Memory B cell (primary cell): ENCODE measurements around the gene RAP1B.

ENCODE experiments used
- ATAC-seq: fragments of 150-1000 bp; cut with Tn5 transposase; 2 replicates; pipeline ENCODE4 v1.10.0; 2021; ENCODE audit warnings: low read depth, mild to moderate bottlenecking, moderate library complexity
- DNase-seq, 2 donors: peaks; one replicate each; pipeline ENCODE4 v3.0.0; 2022; ENCODE audit warnings: low spot score in 2 of 2
- H3K27ac Mint-ChIP-seq: one replicate; pipeline ENCODE4 v1.8.0; 2022; ENCODE audit warnings: mild to moderate bottlenecking, moderate library complexity, mixed read lengths
- H3K27me3 Mint-ChIP-seq: one replicate; pipeline ENCODE4 v1.8.0; 2022; ENCODE audit warnings: mixed read lengths
- H3K36me3 Mint-ChIP-seq: one replicate; pipeline ENCODE4 v1.8.0; 2022; ENCODE audit warnings: mild to moderate bottlenecking, mixed read lengths
- H3K4me1 Mint-ChIP-seq: one replicate; pipeline ENCODE4 v1.8.0; 2022; ENCODE audit warnings: mixed read lengths
- H3K4me3 Mint-ChIP-seq: one replicate; pipeline ENCODE4 v1.8.0; 2022; ENCODE audit warnings: mild to moderate bottlenecking, moderate library complexity, mixed read lengths
- H3K9me3 Mint-ChIP-seq: one replicate; pipeline ENCODE4 v1.8.0; 2022; ENCODE audit warnings: mixed read lengths

Gene RAP1B

DNA sequence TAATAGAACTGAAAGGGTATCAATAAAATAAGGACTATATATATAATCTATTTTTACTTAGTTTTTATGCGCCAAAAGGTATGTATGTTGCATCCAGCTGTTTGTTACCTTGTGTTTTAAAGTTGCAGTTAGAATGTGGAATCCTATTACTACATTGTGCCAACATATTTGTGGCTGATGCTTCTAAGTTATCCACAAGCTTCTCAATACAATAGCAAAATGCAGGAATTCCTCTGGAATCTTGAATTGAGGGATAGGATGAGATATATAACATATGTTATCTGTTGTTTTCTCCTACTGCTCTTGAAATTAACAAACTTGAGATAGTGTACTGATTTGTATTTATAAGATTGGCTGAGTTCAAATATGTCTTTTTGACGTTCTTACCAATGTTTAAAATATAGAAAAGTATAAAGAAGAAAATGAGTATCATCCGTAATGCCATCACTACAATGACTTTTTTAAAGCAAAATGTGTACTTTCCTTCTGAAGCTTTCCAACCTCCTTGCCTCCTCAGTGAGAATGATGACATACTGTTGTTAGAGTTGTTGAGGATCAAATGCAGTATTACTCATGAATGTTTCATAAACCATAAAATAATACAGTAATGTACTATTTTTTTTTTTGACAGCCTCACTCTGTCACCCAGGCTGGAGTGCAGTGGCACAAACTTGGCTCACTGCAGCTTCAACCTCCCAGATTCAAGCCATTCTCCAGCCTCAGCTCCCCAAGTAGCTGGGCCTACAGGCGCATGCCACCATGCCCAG lies 6.6 kb downstream of the RAP1B start:
- Mint-ChIP-seq H3K9me3 (no peaks in the 10 kb centered on the region), H3K27ac (no peak overlapping the region), H3K36me3 (peaks cover 6% of the 10 kb centered on the region), H3K4me3 (no peak overlapping the region), H3K4me1 (peaks cover 39% of the 10 kb centered on the region), H3K27me3 (no peaks in the 10 kb centered on the region)
- ATAC-seq = no peak
- no peak for DNase-seq

DNA sequence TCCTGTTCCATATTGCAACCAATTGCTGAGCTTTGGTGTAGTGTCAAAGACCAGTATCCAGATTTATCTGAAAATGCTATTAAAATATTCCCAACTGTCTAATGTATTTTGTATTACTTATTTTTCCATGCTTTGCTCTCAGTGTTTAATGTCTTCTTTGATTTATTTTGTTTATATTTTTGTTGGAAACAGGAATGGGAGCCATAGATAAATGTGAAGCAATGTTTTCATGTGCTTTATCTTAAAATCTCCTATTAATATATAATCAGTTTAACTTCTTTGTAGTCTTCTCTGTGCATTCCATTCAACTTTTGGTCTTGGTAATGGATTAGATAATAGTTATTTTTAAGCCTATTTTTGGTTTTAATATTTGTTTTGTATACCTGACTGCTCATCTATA lies 8.8 kb downstream of the RAP1B start:
- no peak for ATAC-seq
- Mint-ChIP-seq H3K9me3 (no peaks in the 10 kb centered on the region), H3K4me3 (no peak overlapping the region), H3K27me3 (no peaks in the 10 kb centered on the region), H3K36me3 (peaks cover 8% of the 10 kb centered on the region), H3K27ac (no peak overlapping the region), H3K4me1 (peaks cover 41% of the 10 kb centered on the region)
- DNase-seq = no peak

DNA sequence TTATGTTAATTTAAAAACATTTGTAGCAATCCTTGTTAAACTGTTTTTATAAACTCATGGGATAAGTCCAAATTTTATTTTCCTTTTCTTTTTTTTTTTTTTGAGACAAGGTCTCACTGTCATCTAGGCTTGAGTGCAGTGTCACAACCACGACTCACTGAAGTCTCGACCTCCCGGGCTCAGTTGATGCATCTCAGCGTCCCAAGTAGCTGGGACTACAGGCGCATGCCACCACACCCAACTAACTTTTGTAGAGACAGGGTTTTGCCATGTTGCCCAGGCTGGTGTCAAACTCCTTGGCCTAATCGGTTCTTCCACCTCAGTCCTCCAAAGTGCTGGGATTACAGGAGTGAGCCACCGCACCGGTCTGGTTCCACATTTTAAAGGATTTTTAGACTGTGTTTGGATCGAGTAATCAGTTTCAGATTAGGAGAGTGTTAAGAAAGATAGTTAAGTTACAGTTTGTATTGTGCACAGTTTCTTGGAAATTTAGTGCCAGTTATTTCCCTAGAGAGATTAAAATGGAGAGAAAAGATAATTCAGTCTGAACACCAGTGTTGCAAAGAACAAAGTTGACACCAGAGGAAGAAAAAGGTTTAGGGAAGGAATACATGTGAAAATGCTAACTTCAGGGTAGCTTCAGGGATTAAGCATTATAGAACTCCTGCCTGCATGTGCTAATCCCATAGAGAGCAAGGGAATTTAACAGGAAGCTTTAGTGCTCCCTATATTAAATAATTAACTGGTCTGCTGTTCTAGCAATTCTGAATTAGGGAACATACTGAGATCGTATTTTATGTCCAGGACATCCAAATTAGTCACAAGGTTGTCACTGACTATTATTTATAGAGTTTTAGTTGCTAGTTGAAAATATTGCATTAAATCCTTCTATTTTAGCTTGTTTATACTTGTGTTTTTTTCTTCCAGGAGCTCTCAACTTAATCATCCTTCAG lies 10.1 kb downstream of the RAP1B start:
- peaks cover 10% of the 10 kb centered on the region for H3K36me3 Mint-ChIP-seq
- no peaks in the 10 kb centered on the region for H3K9me3 Mint-ChIP-seq
- peak overlapping the region; percentile 31 for H3K27ac Mint-ChIP-seq
- H3K27me3 Mint-ChIP-seq = no peaks in the 10 kb centered on the region
- ATAC-seq (no peak), DNase-seq (no peak)
- H3K4me3 Mint-ChIP-seq = peak overlapping the region; percentile 1
- H3K4me1 Mint-ChIP-seq = peaks cover 34% of the 10 kb centered on the region

DNA sequence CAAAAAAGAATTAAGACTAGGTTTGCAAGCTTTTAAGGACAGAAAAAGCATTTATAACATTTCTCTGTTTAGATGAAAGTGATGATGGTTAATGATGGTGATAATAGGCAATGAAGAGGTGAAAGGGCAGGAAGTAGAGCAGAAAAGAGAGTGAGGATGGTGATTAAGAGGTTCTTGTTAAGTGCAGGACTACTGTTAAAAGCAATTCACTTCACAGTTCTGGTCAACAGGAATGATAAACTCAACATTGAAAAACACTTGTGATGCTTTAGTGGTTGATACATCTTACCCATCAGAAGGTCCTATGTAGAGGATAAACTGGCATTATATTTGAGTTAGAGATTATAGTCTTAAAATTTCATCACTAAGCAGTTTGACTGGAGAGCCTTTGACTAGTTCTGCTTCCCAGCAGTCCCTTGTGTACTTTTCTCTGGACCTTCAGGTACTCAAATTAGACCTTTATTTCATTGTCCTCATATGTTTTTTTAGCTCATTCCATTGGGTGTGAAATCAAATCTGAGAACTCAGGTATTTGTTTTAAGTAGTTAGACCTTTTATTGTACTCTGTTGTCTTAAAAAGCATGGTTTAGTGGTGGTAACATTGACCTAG lies 10.9 kb downstream of the RAP1B start:
- H3K9me3 Mint-ChIP-seq = no peaks in the 10 kb centered on the region
- DNase-seq (no peak), ATAC-seq (no peak)
- H3K36me3 Mint-ChIP-seq = peaks cover 12% of the 10 kb centered on the region
- peak overlapping the region; percentile 31 for H3K27ac Mint-ChIP-seq
- H3K27me3 Mint-ChIP-seq = no peaks in the 10 kb centered on the region
- peaks cover 34% of the 10 kb centered on the region for H3K4me1 Mint-ChIP-seq
- no peak overlapping the region for H3K4me3 Mint-ChIP-seq

DNA sequence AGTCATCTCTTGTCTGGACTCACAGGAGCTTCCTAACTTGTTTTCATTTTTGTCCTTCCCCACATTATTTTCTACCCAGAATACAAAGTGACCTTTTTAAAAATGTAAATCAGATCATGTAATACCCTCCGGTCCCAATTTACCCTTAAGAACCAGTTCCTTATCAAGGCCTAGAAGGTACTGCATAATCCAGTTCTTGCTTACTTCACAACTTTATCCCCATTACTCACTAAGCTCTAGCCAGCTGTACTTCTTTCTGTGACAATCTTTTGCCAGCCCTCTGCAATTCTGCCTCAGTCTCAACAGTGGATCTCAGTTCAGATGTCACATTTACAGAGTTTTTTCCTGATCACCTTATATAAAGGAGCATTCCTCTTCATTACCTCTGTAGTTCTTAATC lies 11.6 kb downstream of the RAP1B start:
- peaks cover 17% of the 10 kb centered on the region for H3K36me3 Mint-ChIP-seq
- H3K27ac Mint-ChIP-seq = peak overlapping the region; percentile 31
- H3K4me1 Mint-ChIP-seq = peaks cover 37% of the 10 kb centered on the region
- no peaks in the 10 kb centered on the region for H3K27me3 Mint-ChIP-seq
- ATAC-seq (no peak), DNase-seq (no peak)
- H3K4me3 Mint-ChIP-seq = no peak overlapping the region
- H3K9me3 Mint-ChIP-seq = no peaks in the 10 kb centered on the region

DNA sequence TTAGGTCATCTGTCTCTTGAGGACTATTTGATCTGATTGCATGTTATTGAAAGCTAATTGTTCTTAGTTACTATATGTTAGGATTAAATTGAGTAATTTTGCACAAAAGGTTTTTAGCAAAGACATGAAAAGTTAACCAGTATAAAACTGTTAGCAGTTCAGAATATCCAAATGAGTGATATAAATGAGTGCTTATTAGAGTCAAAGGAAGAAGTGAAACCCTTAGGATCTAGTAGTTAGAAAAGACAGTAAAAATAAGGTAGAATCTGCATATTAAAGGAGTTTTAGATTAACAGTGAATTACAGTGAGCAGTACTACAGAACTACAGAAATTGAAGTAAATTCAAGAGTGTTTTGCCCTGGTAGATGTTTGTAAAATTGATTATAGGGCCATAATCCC lies 12.4 kb downstream of the RAP1B start:
- Mint-ChIP-seq H3K27ac (peak overlapping the region; percentile 31), H3K36me3 (peaks cover 19% of the 10 kb centered on the region), H3K27me3 (no peaks in the 10 kb centered on the region), H3K4me3 (peak overlapping the region; percentile 25), H3K4me1 (peaks cover 37% of the 10 kb centered on the region), H3K9me3 (no peaks in the 10 kb centered on the region)
- ATAC-seq (peak; percentile 46), DNase-seq (no peak)

DNA sequence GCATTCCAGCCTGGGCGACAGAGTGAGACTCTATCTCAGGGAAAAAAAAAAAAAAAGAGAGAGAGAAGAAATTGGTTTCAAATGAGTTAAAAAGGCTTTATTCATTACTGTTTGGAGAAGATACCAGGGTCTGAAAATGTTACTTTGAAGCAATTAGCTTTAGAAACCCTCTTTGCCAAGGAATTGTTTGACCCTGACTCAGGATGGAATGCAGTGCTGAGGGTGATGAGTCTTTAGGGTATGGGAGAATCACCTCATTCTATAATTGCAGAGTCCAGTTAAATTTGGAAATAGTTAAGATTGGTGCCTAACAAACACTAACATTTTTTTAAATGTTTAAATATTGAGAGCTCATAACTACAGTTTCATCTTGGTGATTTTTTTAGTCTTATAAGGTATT lies 13.3 kb downstream of the RAP1B start:
- Mint-ChIP-seq H3K4me1 (peaks cover 36% of the 10 kb centered on the region), H3K36me3 (peaks cover 21% of the 10 kb centered on the region), H3K27ac (no peak overlapping the region), H3K9me3 (no peaks in the 10 kb centered on the region), H3K27me3 (no peaks in the 10 kb centered on the region), H3K4me3 (no peak overlapping the region)
- DNase-seq = no peak
- no peak for ATAC-seq

DNA sequence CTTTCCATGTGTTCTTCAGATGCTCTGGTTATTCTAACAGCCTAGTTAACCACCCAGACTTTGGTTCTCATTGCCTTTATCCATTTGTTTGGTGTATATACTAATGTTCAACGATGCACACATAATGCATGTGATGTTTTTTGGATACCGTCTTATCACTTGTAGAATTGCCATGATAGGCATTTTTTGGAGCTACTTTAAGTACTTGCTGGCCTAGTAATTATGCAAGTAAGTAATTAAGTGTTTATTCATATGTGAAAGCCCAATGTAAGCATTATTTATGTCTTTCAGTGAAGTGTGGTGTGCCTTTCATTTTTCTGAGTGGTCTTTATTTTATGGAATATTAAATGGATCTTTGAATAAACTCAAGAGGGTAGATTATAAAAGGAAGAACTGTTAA lies 14.2 kb downstream of the RAP1B start:
- peaks cover 41% of the 10 kb centered on the region for H3K4me1 Mint-ChIP-seq
- H3K9me3 Mint-ChIP-seq = no peaks in the 10 kb centered on the region
- no peak overlapping the region for H3K4me3 Mint-ChIP-seq
- no peaks in the 10 kb centered on the region for H3K27me3 Mint-ChIP-seq
- peak overlapping the region; percentile 55 for H3K27ac Mint-ChIP-seq
- ATAC-seq (no peak), DNase-seq (no peak)
- peaks cover 22% of the 10 kb centered on the region for H3K36me3 Mint-ChIP-seq

DNA sequence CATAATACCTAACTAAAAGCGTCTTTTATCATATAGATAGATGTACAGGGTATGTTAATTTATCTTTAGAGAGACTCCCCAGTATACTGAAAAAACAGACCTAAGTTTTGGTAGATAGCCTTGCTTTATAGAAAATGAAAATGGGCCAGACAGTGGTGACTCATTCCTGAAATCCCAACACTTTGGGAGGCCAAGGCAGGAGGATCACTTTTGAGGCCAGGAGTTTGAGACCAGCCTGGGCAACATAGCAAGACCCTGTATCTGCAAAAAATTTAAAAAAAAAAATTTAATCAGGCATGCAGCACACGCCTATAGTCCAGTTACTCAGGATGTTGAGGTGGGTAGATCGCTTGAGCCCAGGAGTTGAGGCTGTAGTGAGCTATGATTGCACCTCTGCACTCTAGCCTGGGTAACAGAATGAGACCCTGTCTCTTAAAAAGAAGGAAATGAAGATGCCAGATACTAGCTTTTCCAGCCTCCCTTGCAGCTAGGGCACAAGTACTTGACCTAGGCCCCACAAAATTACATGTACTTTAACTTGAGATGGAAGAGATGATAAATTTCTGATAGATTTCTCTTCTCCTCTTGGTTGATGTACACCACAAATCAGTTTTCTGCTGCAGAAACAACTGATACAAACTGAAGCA lies 17.1 kb downstream of the RAP1B start:
- H3K4me3 Mint-ChIP-seq = no peak overlapping the region
- DNase-seq (no peak), ATAC-seq (no peak)
- no peak overlapping the region for H3K27ac Mint-ChIP-seq
- H3K4me1 Mint-ChIP-seq = peaks cover 38% of the 10 kb centered on the region
- H3K27me3 Mint-ChIP-seq = no peaks in the 10 kb centered on the region
- H3K36me3 Mint-ChIP-seq = peaks cover 25% of the 10 kb centered on the region
- no peaks in the 10 kb centered on the region for H3K9me3 Mint-ChIP-seq

DNA sequence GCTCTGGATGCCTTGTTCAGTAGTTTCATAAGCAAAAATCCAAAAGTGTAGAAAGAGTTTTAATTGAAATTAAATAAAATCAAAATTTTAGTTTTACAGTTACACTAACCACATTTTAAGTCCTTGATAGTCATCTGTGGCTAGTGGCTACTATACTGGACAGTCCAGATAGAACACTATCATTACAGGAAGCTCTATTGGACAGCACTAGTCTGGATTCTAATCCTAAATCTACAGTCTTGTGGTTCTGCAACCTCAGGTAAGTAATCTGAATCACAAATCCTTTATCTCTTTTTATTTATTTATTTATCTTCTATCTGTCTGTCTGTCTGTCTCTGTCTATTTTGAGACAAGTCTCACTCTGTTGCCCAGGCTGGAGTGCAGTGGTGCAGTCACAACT lies 18.0 kb downstream of the RAP1B start:
- H3K27ac Mint-ChIP-seq = peak overlapping the region; percentile 67
- ATAC-seq = no peak
- no peak overlapping the region for H3K4me3 Mint-ChIP-seq
- peaks cover 21% of the 10 kb centered on the region for H3K36me3 Mint-ChIP-seq
- H3K9me3 Mint-ChIP-seq = no peaks in the 10 kb centered on the region
- H3K4me1 Mint-ChIP-seq = peaks cover 38% of the 10 kb centered on the region
- DNase-seq = no peak
- H3K27me3 Mint-ChIP-seq = no peaks in the 10 kb centered on the region

DNA sequence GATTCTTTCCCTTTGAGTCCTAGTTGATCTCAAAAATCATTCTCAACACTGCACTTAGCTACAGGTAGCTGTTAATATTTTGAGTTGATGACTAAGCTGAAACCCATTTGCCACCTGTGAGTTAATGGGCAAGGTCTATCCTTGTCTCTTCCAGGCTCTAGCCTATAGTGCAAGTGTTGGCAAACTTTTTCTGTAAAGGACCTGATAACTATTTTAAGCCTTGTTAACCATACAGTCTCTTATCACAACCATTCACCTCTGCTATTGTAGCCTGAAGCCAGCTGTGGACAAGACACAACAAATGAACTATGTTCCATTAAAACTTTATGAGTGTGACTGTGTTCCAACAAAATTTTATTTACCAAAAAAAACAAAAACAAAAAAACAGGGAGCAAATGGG lies 19.4 kb downstream of the RAP1B start:
- Mint-ChIP-seq H3K27me3 (no peaks in the 10 kb centered on the region), H3K9me3 (no peaks in the 10 kb centered on the region), H3K4me3 (peak overlapping the region; percentile 9), H3K4me1 (peaks cover 44% of the 10 kb centered on the region), H3K27ac (peak overlapping the region; percentile 88), H3K36me3 (peaks cover 18% of the 10 kb centered on the region)
- DNase-seq (no peak), ATAC-seq (no peak)

DNA sequence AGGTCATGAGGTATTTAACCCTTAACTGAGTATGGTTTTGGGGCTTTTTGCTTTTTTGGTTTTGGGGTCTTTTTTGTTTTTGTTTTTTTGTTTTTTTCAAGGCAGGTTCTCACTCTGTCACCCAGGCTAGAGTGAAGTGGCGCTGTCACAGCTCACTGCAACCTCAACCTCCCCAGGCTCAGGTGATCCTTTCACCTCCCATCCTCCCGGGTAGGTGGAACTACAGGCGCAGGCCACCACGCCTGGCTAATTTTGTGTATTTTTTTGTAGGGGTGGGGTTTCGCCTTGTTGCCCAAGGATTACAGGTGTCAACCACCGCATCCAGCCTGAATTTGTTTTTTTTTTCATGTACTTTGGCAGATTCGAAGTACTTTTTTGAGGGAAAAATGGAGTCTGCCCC lies 19.9 kb downstream of the RAP1B start:
- no peak overlapping the region for H3K4me3 Mint-ChIP-seq
- H3K9me3 Mint-ChIP-seq = no peaks in the 10 kb centered on the region
- no peaks in the 10 kb centered on the region for H3K27me3 Mint-ChIP-seq
- H3K4me1 Mint-ChIP-seq = peaks cover 46% of the 10 kb centered on the region
- ATAC-seq = peak; percentile 53
- DNase-seq = no peak
- H3K27ac Mint-ChIP-seq = peak overlapping the region; percentile 88
- H3K36me3 Mint-ChIP-seq = peaks cover 17% of the 10 kb centered on the region

DNA sequence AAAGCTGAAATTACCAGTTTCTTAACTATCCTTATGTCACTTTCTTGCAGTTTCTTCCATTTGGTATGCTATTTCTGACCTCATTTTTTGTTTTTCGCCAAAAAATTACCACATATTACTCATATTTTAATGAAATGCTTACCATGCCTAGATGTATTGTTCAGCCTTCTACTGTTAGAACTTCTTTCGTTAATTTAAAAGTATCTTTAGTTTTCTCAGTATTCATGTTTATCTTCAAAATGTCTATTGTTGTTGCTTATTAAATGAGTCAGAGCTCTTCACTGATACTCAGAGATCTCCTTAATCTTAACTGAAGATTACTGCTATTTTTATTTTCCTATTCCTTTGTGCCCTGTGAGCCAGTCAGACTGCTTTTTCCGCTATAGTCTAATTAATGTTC lies 20.5 kb downstream of the RAP1B start:
- Mint-ChIP-seq H3K4me1 (peaks cover 46% of the 10 kb centered on the region), H3K9me3 (no peaks in the 10 kb centered on the region), H3K27ac (peak overlapping the region; percentile 74), H3K36me3 (peaks cover 17% of the 10 kb centered on the region), H3K4me3 (no peak overlapping the region), H3K27me3 (no peaks in the 10 kb centered on the region)
- DNase-seq (no peak), ATAC-seq (no peak)

DNA sequence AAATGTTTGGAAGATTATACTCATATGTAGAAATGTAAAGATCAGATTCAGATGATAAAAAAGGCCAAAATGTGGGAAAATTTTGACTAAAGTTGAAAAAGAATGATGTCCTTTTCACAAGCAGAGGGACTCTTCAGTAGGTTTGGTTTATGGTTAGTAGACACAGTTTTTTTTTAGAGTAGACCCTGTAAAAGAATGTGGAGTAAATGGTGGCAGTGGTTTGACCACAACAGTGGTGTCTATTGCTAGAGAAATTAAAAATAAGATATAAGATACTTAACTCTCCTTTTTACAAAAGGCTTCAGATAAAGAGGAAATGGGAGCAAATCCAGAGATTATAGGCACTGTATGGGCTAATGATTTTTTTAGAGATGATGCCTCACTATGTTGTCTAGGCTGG lies 21.8 kb downstream of the RAP1B start:
- H3K4me3 Mint-ChIP-seq = no peak overlapping the region
- H3K4me1 Mint-ChIP-seq = peaks cover 44% of the 10 kb centered on the region
- peak overlapping the region; percentile 45 for H3K27ac Mint-ChIP-seq
- peaks cover 8% of the 10 kb centered on the region for H3K36me3 Mint-ChIP-seq
- DNase-seq (no peak), ATAC-seq (no peak)
- H3K27me3 Mint-ChIP-seq = no peaks in the 10 kb centered on the region
- no peaks in the 10 kb centered on the region for H3K9me3 Mint-ChIP-seq
